ENCODE data around the gene KAT7.

GRCh38 chr17:49741692-49742076, 46.8 kb upstream of the KAT7 start:
- TF ChIP-seq, protein P1, sequence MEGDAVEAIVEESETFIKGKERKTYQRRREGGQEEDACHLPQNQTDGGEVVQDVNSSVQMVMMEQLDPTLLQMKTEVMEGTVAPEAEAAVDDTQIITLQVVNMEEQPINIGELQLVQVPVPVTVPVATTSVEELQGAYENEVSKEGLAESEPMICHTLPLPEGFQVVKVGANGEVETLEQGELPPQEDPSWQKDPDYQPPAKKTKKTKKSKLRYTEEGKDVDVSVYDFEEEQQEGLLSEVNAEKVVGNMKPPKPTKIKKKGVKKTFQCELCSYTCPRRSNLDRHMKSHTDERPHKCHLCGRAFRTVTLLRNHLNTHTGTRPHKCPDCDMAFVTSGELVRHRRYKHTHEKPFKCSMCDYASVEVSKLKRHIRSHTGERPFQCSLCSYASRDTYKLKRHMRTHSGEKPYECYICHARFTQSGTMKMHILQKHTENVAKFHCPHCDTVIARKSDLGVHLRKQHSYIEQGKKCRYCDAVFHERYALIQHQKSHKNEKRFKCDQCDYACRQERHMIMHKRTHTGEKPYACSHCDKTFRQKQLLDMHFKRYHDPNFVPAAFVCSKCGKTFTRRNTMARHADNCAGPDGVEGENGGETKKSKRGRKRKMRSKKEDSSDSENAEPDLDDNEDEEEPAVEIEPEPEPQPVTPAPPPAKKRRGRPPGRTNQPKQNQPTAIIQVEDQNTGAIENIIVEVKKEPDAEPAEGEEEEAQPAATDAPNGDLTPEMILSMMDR (IDR thresholded peaks at IDR 0.05; ENCODE audit: borderline replicate concordance, extremely low read depth, low read length, poor library complexity, severe bottlenecking), result no peak
- no peak for TF ChIP-seq EZH2 (IDR thresholded peaks at IDR 0.05; ENCODE audit: borderline replicate concordance, low read depth, low read length, severe bottlenecking)

All from DND-41 (cell line).